HL-60 (cell line): ENCODE data around the gene SLC1A1.

ENCODE experiments used
- POLR2AphosphoS5 ChIP-seq: IDR thresholded peaks from 2 replicates; pipeline ENCODE4 v1.6.1; 2012; ENCODE audit warnings: low read depth
- TF ChIP-seq, protein P1 (sequence below): IDR thresholded peaks from one replicate; pipeline ENCODE4 v1.5.1; 2011; ENCODE audit warnings: low read length, control low read depth, inconsistent platforms; ENCODE audit not compliant: insufficient read depth

DNA sequence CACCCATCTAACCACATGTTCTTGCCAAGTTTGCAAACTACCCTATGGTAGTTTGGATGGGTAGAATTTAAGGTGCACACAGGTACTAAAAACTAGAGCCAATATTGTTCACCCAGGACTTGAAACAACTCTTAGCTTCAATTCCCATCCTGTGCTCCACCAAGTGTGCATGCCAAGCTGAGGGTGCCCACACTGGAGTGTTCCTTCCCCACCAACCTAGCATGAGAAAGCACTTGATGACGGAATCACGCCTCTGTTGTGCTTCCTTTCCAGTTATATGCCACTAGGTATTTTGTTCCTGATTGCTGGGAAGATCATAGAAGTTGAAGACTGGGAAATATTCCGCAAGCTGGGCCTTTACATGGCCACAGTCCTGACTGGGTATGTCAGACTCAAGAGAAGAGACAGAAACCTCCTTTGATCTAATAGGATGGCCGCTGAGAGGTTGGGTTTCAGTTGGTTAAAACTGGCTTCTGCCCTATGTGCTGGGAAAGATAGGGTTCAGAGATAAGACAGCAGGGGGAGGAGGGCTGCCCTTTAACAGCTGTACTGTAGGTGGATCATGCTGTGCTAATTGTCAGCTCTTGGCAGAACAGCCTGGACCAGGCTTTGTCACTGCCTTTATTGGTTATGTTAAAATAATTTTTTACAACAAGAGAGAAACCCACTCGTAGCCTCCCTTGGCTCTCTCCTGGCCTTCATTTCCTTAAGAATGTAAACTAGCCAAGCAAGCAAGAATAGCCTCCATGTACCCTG lies 83.5 kb downstream of the SLC1A1 start:
- TF ChIP-seq, protein P1, sequence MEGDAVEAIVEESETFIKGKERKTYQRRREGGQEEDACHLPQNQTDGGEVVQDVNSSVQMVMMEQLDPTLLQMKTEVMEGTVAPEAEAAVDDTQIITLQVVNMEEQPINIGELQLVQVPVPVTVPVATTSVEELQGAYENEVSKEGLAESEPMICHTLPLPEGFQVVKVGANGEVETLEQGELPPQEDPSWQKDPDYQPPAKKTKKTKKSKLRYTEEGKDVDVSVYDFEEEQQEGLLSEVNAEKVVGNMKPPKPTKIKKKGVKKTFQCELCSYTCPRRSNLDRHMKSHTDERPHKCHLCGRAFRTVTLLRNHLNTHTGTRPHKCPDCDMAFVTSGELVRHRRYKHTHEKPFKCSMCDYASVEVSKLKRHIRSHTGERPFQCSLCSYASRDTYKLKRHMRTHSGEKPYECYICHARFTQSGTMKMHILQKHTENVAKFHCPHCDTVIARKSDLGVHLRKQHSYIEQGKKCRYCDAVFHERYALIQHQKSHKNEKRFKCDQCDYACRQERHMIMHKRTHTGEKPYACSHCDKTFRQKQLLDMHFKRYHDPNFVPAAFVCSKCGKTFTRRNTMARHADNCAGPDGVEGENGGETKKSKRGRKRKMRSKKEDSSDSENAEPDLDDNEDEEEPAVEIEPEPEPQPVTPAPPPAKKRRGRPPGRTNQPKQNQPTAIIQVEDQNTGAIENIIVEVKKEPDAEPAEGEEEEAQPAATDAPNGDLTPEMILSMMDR: no peak
- TF ChIP-seq POLR2AphosphoS5: no peak
